AG09309 (cell line): ENCODE measurements around the gene POGZ.

Experiments used
- DNase-seq: peaks from one replicate; pipeline ENCODE4 v3.0.0-alpha.2; 2010; ENCODE audit warnings: low read depth
- H3K4me3 ChIP-seq: 2 replicates; pipeline ENCODE4 v1.5.1; 2011; ENCODE audit warnings: mild to moderate bottlenecking, low read depth, low read length, moderate library complexity; ENCODE audit not compliant: control insufficient read depth
- TF ChIP-seq, protein P1 (sequence below): IDR thresholded peaks from 2 replicates; pipeline ENCODE4 v1.5.1; 2011; ENCODE audit warnings: mild to moderate bottlenecking, low read depth, low read length, inconsistent platforms; ENCODE audit not compliant: insufficient read depth, control insufficient read depth; ENCODE audit errors: missing control alignments

POGZ gene

DNA sequence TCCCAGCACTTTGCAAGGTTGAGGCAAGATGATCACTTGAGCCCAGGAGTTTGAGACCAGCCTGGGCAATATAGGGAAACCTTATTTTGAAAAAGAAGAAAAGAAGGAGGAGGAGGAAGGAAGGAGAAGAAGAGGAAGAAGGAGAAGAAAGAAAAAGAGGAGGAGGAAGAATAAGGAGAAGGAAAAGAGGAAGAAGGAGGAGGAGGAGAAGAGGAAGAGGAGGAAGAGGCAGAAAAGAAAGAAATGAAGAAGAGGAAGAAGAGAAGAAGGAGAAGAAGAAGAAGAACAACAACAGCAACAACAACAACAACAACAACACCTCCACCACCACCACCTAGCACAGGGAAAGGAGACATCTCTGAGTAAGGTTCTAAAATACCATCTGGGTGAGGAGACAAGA lies 97.4 kb downstream of the POGZ start:
- H3K4me3 ChIP-seq, result no peak overlapping the region
- TF ChIP-seq, protein P1, sequence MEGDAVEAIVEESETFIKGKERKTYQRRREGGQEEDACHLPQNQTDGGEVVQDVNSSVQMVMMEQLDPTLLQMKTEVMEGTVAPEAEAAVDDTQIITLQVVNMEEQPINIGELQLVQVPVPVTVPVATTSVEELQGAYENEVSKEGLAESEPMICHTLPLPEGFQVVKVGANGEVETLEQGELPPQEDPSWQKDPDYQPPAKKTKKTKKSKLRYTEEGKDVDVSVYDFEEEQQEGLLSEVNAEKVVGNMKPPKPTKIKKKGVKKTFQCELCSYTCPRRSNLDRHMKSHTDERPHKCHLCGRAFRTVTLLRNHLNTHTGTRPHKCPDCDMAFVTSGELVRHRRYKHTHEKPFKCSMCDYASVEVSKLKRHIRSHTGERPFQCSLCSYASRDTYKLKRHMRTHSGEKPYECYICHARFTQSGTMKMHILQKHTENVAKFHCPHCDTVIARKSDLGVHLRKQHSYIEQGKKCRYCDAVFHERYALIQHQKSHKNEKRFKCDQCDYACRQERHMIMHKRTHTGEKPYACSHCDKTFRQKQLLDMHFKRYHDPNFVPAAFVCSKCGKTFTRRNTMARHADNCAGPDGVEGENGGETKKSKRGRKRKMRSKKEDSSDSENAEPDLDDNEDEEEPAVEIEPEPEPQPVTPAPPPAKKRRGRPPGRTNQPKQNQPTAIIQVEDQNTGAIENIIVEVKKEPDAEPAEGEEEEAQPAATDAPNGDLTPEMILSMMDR, result no peak
- DNase-seq, result no peak

DNA sequence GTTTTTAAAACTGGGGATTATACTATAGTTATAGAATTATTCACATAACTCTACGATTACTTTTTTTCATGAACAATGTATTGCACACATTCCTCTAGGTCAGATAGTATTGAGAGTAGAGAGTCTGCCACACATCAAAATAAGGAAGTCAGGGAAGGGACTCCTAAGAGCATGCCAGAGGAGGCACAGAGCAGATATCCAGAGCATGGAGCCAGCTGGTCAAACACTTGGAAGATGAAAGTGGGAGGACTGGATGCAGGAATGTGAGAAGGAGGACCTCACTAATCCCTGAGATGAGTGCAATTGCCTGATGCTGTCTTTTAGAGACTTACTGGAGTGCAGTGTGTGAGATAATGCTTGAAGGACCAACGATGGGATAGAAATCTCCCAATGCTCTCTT lies 102.6 kb downstream of the POGZ start:
- TF ChIP-seq, protein P1, result no peak
- no peak overlapping the region for H3K4me3 ChIP-seq
- DNase-seq, result no peak
